ENCODE results near the gene DMAC1.

The DMAC1 gene, protein sequence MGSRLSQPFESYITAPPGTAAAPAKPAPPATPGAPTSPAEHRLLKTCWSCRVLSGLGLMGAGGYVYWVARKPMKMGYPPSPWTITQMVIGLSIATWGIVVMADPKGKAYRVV

DNA sequence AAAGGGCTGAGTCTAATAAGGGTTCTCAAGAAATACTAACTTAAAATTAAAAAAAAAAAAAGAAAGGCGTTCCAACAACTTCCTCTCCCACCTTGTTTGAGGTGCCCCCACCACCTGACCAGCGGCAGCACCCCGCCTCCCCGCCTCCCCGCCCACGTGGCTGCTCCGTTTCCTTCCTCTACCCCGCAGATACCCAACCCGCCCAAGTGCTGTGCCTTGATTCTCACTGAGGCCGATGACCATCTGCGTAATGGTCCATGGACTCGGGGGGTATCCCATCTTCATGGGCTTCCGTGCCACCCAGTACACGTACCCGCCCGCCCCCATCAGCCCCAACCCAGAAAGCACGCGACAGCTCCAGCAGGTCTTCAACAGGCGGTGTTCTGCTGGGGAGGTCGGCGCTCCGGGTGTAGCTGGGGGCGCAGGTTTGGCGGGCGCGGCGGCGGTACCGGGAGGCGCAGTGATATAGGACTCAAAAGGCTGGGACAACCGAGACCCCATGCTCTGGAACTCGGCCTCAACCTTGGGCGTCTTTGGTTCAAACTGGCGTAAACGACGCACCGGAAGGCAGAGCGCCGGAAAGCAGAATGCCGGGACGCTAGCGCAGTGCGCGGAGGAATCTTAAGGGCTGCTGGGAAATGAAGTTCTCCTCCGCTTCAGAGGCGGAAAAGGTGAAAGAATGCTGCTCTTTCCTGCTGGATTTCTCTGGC lies at the start of gene DMAC1:
TSS of gene DMAC1 (minus strand) at position 545 of the 710 bp plus-strand sequence. CDS start at position 501, 44 bp downstream.
- peak; percentile 63 for DNase-seq

DNA sequence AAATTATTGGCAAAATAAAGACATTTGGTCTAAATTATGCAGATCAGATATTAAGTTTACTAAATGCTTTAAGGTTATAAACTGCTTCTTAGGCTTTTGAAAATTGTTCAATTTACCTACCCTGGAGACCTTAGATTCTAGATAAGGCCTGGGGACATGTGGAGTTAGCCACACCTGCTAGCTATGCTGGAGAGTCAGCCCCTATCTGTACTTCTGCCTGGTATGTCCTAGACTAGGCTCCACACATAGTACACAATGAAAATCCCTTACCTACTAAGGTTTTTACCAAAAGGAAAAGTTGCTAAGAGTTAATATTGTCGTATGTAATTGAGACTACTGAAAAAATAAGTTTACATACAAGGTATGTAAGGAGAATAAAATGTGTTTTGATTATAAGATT lies 49.8 kb upstream of the DMAC1 start:
- no peak for DNase-seq

DNA sequence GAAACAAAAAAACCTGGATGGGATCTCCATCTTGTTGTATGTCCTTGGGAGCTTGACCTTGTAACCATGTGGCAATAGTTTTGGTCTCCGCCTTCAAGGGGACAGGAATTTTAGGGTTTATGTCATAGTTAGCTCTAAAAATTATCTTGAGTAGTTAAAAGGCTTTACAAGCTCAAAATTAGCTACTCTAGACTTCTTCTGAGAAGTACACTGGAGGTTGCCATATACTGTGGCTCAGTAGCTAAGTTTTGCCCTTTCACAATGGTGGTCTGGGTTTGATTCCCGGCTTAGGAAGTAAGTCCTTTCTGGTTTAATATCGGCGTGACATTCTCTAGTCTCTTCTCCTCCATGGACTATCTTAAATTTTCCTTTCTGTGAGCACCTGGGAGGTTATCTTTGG lies 48.9 kb upstream of the DMAC1 start:
- DNase-seq, result no peak

DNA sequence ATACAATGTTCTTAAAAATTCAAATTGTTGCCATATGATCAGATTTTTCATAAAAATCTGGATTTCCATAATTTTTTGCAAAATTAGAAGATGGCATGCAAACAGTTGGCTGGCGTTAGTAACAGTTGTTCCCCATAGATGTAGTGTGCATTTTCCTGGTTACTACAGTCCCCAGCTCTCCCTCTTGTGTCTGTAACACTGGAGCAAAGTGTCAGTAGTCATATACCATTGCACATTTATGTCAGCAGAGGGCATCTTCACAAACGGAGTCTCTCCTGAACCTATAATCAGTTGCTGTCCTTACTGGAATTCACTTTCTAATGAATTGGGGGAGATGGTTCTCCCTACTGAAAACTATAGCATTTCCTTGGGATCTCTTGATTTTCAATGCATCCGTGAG lies 44.7 kb upstream of the DMAC1 start:
- no peak for DNase-seq

DNA sequence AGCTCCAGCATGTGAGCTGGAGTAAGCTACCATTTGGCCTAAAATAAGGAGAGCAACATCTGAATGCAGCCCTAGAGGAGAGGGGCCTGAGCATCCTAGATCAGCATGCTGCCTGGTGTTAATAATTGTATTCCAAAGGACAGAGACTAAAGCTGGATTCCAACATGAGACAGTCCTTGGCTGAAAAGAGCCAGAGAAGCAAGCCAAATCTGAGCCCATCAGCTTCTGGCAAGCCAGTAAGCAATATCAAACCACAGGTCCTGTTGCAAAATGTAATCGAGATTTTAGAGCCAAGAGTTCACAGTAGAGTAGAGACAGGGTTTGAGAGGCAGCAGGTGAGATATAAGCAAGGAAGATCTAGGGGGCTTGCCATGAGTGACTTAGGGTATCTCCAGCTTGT lies 42.3 kb upstream of the DMAC1 start:
- DNase-seq, result no peak

DNA sequence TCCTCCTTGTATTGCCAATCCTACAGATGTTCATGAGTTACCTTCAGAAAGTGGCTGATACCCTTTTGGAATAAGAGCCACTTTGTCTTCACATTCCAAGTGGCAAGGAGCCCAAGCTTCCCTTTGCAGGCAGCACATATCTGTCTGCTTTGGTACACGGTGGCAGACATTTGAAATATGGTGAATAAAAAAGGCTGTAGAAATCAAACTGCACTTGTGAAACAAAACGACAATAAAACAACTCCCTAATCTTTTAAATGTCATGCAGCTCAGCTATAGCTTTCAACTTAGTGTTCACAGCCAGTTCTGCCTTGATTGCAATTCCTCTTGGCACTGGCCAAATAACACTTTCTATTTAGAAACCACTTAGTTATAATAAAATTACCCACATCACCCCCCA lies 35.0 kb upstream of the DMAC1 start:
- no peak for DNase-seq

DNA sequence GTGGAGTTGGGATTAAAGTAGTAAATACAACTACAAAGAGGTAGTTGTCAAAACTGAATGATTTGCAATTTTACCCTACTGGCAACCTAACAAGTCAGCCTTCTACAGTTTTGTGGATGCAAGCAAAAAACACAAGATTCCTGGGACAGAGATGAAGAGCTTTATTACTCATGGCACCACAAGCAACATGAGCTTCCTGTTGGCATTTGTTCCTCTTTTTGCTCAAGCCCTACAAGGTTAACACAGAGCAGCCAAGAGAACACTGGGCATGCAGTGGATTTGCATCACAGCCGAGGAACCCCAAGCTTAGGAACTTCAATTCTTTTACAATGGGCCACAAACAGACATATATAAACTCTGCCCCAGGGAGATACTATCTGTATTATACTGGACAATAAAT lies 28.8 kb upstream of the DMAC1 start:
- DNase-seq, result no peak

DNA sequence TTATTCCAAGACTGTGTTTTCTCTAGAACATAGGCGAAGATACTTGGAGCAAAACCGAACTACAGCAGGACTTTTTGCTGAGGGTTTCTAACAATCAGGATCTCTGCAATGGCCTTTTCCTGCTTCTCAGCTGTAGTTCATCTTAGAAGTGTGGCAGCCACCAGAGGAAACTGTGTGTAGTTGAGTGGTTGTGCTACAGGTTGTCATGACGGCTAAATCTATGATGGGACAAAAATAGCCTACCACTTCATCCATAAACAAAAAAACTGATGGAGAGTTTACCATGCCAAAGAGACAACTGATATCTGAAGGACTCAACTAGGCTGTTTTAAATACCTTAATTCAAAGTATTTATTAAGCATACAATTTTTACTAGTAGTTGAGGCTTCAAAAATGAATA lies 28.2 kb upstream of the DMAC1 start:
- DNase-seq, result no peak

DNA sequence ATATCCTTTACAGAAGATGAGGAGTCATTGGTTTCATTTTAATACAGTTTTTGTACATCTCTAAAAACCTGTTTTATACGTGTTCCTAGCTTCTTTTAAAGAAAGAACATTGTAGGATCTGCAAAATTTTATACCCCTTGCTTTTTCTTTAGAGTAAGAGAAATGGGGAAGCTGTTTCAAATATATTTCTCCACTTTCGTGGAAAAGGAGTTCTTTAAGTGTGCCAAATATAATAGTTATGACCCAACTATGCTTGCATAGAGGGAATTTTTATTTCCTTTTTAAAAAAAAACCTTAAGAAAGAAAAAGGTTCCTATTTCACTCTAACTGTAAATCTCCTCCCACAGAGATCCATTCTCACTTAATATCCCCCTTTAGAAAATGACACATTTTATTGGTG lies 27.5 kb upstream of the DMAC1 start:
- no peak for DNase-seq

DNA sequence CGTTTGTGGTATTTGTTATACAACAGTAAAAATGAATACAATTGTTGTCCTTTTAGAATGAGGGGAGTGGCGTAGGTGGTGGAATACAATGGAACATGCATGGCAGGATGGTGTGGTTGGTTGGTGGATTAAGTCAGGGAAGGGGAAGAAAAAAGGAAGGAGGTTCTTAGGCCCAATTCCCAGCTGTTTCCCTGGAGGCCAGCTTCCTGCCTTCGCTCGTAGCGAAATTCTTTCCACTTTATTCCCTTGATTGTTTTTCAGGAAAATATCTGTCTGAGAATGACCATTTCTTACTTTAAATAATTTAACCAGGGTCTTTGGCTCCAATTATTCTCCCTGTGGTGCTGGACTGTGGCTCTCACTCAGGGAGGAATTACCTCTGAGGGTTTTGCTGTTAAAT lies 24.1 kb upstream of the DMAC1 start:
- no peak for DNase-seq

DNA sequence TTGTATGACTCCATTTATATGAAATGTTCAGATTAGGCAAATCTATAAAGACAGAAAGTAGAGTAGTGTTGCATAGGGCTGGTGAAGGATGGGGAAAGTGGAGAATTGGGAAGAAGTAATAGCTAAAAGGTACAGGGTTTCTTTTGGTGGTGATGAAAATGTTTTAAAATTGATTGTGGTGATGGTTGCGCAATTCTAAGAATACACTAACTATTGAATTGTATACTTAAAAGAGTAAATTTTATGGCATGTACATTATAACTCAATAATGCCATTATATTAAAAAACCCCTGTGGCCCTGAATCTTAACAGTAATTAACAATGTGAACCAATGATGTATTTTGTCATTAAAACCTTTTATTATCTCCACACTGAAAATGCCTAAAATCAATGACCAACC lies 20.4 kb upstream of the DMAC1 start:
- no peak for DNase-seq

DNA sequence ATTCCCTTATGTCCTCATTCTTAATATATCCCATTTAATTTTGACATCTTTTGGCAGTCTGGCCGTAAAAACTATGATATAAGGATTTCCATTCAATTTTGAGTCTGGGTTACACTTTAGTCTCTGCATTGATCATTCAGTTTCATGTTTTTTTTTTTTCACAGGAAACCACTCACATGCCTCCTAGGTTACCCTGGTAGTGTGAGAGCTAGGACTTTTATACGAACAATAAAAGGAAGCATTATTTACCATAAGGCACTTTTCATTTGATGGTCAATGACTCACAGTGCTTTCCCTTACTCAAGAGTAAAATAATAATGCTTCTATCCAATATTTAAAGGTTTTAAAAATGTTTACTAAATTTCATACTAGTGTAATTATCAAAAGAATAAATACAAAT lies 16.4 kb upstream of the DMAC1 start:
- no peak for DNase-seq

DNA sequence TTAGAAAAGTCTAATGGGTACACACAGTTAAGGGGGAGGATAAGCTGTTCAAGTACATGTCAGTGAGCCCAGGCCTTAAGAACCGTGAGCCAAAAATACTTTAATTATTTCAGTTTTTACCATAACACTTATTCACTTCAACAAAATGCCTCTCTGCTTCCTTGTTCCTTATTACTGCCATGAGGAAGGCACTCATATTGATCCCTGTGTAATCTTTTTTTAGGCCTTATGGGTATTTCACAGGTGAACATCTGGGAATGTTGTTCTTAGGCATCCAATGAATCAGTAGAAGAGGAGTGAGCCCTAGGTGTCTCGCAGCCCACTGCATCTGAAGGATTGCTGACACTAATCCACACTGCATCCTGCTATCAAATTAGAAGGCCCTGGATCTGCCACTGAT lies 13.5 kb upstream of the DMAC1 start:
- DNase-seq, result no peak

DNA sequence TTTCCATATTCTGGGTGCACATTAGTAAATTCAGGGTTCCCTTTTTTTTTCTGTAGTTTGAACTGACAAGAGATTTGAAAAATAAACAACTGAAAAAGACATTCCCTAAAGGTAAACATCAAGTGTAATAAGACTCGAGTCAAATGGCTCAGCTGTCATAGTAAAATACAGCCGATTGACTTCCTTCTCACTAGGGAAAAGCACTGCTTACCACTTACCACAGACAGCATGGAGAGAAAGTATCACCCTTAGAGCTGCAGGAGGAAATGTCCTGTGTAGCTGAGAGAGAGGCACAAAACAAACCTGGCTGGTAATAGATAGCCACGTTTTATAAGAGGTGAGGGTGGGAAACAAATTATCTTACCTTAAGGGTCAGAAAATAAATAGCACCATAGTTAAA lies 12.1 kb upstream of the DMAC1 start:
- DNase-seq, result no peak

DNA sequence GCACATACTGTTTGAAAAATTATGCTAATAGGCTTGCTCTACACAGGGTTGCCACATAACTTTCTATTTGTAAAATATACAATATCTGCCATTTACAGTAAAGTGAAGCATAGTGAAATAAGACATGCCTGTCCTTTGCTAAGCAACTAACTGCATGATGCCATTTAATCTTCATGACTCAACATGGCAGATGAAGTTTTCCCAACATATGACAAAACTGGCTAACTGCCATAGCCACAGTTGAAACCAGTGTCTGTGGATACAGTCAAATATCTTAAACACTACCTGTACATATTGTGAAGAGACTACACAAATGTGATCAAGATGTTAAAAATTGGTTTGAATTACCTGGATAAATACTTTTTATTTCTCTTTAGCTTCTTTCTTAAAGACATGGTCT lies 3.1 kb upstream of the DMAC1 start:
- no peak for DNase-seq

DNA sequence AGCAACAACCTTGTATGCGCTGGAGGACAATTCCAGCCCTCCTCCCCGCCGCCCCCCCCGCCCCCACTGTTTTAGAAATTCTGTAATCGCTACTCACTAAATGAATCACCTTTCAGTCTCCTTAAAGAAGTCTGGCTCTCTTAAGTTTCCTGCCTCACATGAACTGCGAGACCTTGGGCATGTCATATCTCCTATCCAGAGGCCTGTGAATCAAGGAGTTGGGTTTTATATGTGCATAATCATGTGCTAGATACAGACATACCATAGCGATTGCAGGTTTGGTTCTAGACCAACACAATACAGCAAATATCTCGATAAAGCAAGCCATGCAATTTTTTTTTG lies 337 bp upstream of the DMAC1 start:
- no peak for DNase-seq

DNA sequence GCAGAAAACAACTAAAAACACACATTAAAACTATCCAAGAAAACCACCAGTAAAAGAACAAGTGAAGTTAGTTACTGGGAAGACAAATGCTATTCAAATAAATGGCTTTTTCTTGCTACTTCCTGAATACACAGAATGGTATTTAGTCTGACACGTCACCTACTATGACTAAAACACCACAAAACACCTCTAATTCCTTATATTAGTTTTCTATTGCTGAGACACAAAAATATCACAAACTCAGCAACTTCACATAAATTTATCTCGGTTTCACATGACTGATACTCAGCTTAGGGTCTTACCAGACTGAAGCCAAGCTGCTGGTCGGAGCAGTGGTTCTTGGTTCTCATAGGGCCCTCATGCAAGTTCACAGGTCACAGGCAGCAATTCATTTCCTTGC lies 5.4 kb downstream of the DMAC1 start:
- no peak for DNase-seq

DNA sequence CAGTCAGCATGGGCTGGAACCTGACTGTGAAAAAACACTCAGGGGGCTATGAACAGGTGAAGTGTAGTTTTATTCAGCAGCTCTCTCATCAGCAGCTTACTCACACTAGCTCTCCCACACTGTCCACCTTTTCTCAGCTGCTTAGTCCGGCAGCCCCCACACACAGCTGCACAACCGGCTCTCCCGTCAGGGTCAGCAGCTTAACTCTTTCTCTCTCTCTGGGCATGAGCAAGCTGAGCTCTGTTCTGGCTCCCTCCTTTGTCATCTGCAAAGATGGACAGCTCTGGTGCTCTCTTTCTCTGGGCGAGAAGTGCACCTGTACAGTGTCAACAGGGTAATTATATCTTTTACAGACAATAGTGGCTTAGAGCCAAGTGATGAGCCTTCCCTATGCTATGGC lies 8.2 kb downstream of the DMAC1 start:
- DNase-seq, result no peak

DNA sequence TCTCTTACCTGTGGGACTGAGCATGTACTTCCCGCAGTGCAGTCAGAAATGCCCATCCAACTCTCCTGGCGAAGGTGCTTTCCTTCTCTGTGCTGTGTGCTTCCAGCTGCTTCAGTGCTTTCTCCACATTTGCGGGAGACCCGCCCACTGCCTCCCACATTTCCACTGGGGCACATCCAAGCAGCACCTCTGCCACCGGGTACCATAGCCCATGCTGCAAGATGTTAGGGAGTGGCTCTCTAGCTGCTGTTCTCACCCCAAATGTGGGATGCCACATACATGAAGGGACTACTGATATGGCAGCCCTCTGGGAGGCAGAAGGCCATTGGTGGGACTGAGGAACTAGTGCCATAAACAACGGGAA lies 8.8 kb downstream of the DMAC1 start:
- no peak for DNase-seq

DNA sequence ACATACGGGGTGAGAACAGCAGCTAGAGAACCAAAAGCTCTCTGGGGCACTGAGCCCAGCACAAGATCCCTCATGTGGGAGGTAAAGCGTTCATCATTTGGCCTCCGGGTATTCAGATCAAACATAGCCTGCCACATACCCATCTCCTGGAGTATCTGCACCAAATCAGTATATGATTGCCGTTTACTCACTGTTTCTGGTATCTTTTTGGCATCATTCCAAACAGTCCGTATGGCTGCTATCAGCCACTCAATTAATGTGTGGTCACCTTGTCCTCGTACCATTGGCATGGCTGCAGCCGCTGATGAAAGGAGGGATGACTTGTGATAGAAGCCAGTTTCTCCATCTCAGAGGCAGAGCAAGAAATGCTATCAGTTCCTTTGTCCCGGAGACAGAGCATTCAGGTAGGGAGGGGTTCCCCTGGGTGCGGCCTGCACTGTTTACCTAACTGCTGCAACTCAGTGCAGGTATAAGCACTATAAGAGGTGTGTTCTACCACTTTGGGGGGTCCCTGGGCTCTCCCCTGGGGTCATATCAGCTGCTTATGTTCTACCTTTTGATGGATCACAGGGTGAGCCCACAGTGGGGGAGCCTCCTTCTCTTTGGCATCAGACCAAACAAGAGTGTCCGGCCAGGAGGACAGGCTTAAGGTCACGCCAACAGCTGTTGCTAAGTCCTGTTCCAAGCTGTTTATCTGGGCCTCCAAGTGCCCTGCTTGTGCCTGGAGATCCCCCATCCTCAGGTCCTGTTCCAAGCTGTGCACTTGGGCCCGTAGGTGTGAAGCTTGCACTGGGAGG lies 9.4 kb downstream of the DMAC1 start:
- no peak for DNase-seq

DNA sequence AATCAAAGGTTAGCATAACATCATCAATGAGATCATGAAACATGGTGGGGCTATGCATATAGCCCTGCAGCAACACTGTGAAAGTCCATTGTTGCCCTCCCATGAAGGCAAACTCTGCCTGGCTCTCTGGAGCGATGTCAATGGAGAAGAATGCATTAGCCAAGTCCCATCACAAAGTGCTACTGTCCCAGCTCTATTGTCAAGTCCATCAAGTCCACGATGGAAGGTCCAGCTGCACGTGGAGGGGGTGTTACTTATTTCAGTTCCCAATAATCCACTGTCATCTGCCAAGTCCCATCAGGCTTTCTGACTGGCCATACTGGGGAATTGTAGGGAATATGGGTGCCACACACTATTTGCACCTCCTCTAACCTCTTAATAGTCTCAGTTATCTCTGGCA lies 10.8 kb downstream of the DMAC1 start:
- DNase-seq, result no peak

DNA sequence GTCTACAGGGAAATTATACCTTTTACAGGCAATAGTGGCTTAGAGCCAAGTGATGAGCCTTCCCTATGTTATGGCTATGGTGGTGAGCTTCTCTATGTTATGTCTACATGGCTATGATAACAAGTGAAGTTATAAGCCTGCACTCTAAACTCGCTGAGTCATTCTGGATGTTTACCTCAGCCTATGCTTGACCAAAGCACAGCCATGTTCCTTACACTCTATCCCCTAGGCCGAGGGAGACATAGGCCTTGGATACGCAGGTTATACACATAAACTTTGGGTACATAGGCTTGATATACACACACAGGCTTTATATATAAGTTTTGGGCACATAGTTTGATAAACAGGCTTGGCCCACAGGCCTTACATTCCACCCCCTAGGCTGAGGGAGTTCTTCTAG lies 13.8 kb downstream of the DMAC1 start:
- DNase-seq, result no peak

DNA sequence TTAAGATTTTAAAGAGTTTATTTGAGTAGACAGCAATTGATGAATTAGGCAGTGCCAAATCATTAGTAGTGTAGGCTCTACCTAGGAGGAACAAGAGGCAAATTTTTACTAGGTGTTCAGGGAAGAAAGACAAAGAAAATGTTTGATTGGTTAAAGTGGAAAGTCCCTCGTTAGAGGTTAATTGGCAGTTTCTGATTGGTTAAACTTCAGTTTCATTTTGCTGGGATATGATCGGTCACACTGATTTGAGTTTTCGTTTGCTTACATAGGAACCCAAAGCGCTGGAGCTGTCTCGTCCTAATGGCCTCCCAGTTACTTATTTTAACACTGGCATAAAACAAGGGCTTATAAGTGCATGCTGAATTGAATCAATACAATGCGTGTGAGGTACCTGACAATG lies 15.1 kb downstream of the DMAC1 start:
- DNase-seq, result no peak

DNA sequence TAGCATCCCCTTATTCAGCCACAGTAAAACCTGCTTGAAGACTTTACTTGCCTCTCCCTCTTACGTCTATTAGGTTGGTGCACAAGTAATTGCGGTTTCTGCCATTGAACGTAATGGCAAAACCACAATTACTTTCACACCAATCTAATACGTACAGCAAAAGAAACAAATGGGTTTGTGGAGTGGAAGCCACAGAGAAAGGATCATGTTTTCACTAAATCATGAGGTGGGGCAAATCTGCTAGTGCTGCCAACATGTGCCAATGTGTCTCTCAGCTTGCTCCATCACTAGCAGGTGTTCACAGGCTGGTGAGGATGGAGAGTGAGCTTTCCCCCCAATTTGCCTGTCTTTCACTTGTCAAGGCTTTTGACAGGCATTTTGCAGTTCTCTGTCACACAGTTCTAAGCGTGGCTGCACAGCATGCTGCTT lies 15.9 kb downstream of the DMAC1 start:
- no peak for DNase-seq

Data from activated CD4-positive, alpha-beta T cell treated with anti-CD3 and anti-CD28 coated beads for 1 hour (primary cell).